HG03280 (cell line): ENCODE data around the gene RYR3.
A peak's percentile ranks its signal among the peaks of the same experiment; 100 is the strongest.

ENCODE experiments used
- ATAC-seq: cut with Tn5 transposase; IDR thresholded peaks from one replicate; pipeline ENCODE4 v1.9.1; 2021; ENCODE audit warnings: mild to moderate bottlenecking, moderate library complexity; ENCODE audit not compliant: unreplicated experiment

RYR3 gene

DNA sequence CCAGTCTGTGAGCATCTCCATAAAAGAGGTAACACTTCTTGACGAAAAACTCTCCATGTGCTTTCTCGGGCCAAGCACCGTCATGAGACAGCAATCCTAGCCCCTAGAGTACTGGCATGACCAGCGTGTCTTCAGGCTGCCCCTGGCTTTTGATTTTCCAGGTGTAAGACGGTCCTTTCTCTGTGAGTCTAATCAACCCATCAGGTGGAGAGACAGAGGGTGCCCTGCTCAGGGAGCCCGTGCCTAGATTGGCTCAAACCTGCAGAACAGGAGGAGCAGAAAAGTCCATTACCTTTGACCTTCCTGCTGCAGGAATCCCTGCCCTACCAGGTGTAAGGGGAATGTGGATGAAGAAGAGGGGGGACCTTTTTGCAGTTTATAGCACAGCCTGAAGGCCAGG, 548.1 kb downstream of the RYR3 start:
- no peak for ATAC-seq

DNA sequence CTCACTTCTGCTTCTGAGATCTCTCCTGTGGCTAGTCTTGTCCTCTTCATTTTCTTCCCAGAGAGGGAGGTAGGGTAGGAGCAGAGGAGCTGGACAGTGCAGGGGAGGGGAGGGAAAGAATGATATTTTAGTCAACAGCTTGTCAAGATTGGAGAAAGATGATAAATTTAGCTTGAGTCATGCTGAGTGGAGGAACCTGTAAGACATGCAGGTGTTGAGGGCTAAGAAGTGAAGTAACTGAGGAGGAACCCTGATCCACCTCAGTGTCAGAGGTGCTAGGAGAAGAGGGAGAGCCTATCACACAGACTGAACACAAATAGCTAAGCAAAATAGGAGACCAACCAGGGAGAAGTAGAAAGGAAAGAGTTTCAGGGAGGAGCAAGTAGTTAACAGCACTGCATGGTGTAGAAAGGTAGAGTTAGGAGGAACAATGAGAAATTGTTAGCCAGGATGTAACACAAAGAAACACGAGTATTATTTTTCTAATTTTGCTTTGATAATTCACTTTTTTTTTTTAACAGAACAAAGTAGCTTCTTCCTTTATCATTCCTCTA, 549.3 kb downstream of the RYR3 start:
- no peak for ATAC-seq

GRCh38 chr15:33860754-33861153, 550.0 kb downstream of the RYR3 start:
- no peak for ATAC-seq

DNA sequence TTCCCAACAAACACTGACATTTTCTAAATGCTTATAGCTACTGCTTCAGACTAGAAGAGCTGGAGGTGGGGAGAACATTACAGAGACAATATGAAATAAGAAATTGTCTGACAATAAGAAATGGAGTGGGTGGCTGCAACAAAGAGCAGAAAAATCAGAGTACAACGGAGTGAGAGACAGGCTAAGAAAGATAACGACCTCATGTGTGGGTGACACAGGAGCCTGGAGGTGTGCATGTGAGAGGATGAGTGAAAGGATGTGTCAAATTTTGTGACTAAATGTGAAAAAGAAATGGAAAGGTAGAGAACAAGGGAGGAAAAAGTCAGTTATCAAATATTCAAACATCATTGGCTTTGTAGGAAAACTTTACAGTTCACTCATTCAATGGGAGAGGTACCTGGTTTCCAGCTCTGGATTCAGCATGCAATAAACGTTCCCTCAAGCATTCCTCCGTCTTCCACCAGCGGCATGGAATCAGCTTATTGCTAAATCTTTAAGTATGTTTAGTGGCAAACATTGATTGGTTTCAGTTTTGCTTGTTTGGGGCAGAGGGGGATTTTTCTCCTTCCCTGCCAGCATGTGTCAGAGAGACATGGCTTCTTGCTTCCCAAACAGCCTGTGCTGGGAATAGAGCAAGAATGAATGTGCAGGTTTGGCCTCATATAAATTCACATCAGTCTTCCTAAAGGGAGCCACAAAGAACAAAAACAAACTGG, 553.8 kb downstream of the RYR3 start:
- no peak for ATAC-seq

- no peak for ATAC-seq
These were observed 554.6 kb downstream of the RYR3 start for GRCh38 chr15:33865416-33865815.

GRCh38 chr15:33866101-33866737, 555.5 kb downstream of the RYR3 start:
- ATAC-seq = no peak

DNA sequence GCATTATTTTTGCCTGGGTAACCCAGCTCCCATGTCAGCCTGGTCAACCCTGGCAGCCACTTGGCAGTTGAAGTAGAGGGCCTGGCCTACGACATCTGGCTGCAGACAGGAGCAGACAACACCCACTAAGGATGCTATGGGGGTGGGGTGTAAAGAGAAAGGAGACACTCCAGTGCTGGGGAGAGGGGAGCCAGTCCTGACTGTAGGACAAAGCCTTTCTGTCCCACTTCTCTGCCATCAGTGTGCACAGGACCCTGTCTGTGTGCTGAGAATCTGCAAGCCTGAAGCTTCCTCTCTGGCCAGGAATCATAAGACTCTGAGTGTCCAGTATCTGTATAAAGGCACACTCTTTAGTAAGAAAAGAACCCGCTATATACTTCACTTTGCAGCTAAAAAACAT, 561.2 kb downstream of the RYR3 start:
- ATAC-seq = no peak

DNA sequence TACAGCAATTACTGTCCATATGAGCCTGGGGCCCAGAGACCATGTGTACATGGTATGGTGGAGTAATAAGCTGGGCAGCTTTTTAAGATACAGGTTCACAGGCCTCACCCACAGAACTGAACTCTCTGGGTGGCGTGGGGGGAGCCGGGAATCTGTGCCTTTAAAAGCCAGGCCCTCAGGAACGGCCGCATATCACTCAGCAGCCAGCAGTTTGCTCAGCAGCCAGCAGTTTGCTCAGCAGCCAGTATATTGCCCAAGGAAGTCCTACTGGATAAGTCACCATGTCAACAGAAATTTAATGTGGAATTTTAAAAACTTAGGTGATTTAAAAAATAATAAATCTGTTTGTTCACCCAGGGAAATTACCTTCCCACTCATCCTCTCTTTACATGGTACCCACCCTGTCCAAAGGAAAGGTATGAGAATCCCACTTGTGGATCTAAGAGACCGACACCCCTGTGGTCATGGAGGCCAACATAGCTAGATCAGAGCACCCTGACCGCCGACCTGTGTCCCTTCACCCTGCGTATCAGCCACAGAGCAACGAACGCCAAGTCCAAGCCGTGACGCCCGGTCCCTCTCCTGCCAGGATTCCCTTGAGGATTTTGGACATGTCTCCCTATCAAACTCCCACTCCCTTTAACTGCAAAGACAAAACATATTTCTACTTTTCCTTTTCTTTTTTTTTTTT, 561.8 kb downstream of the RYR3 start:
- ATAC-seq = no peak

- ATAC-seq = no peak
These were observed 563.4 kb downstream of the RYR3 start for GRCh38 chr15:33874156-33874555.

DNA sequence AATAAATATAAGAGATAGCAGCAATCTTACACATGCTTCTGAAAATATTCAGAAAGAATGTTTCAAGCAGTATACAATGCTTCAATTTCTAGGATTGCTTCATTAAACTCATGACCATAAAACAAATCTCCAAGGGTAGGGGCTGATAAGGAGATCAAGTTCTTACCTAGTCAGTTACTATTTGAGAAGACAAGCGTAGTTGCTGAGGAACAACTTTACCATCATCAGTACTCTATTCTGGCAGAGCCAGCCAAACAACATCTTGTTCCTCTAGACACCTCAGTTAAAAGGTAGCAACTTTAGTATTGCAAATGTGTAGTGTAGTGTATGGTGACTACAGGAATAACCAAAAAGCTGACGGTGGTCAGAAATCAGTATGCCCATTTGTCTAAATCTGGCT, 572.2 kb downstream of the RYR3 start:
- ATAC-seq = no peak

DNA sequence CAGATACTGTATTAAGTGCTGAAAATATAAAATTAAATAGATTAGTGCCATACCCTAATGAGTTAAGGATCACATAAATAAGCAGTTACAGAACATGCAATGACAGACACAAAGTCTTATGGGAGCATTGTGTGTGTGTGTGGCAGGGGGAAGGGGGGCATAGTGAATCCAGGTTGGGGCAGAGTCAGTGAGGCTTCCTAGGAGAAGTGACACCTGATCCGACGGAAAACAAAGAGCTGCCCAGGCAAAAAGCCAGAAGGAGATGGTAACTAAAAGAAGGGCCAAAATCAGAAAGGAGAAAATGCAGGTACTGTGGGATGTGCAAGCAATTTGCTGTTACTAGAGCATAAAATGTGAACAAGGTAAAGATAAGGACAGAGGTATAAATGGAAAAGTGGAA, 577.4 kb downstream of the RYR3 start:
- ATAC-seq = no peak

DNA sequence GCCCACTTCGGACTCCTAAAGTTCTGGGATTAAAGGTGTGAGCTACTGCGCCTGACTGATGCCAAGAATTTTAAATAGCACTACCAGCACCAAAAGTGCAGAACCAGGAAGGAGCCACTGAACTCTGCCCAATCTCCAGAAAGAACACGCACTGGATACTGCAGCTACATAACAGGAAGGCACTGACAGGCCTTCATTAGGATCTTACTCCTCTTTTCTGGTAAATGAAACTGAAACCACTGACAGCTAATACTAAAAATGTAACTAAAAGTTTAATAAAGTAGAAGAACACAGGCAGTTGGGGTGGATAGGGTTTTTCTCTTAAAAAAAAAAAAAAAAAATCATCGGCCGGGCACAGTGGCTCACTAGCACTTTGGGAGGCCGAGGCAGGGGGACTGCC, 583.4 kb downstream of the RYR3 start:
- ATAC-seq = peak; percentile 52

DNA sequence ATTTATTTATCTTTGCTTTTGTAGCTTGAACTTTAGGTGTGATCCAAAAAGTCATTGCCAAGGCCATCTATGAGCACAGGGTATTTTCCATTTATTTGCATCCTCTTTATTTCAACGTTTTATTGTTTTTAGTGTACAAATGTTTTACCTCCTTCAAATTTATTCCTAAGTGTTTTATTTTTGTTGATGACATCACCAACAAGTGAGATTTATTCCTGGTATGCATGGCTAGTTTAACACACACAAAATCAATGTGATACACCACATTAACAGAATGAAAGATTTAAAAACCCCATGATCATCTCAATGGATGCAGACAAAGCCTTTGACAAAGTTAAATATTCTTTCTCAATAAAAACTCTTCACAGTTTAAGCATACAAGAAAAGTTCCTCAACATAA, 591.3 kb downstream of the RYR3 start:
- no peak for ATAC-seq

DNA sequence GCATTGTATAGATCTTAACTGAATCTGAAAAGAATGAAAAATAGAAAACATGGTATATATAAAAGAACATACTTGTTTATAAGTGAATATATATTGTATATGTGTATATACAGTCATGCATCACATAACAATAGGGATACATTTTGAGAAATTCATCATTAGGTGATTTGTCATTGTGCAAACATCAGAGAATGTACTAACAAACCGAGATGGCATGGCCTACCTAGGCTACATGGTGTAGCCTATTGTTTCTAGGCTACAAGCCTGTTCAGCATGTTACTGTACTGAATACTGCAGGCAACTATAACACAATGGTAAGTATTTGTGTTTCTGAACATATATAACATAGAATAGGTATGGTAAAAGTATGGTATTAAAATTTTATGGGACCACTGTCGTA, 592.9 kb downstream of the RYR3 start:
- ATAC-seq = no peak

GRCh38 chr15:33907326-33907725, 596.6 kb downstream of the RYR3 start:
- no peak for ATAC-seq

DNA sequence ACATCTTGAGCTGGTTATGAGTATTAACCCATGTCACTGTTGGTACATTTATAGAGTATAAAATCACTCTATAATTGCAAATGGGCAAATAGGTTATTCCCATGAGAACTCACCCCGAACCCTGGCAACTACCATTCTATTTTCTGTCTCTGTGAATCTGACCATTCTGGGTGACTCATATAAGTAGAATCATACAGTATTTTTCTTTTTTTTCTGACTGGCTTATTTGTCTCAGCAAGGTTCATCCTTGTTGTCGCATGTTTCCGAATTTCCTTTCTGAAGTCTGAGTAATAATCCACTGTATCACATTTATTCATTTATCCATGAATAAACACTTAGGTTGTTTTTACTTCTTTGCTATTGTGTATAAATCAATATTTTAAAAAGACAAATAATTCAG, 597.6 kb downstream of the RYR3 start:
- no peak for ATAC-seq

DNA sequence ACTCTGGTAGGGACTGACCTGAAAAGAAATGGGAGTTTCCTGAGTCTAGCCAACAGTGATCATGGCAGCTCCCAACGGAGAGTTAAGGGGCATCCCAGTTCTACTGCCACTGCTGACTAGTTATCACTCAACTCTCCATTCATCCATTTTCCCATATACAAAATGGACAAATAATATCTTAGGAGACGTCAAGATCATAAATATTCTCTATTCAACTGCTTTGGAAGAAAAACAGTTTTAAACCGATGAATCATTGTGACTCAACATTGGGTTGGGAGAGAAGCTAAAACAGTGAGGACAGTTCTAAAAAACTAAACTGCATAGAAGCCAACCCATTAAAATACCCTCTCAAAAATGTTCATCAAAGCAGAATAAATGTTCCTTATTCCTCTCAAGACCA, 600.0 kb downstream of the RYR3 start:
- ATAC-seq = no peak

GRCh38 chr15:33912326-33912725, 601.6 kb downstream of the RYR3 start:
- ATAC-seq = no peak

DNA sequence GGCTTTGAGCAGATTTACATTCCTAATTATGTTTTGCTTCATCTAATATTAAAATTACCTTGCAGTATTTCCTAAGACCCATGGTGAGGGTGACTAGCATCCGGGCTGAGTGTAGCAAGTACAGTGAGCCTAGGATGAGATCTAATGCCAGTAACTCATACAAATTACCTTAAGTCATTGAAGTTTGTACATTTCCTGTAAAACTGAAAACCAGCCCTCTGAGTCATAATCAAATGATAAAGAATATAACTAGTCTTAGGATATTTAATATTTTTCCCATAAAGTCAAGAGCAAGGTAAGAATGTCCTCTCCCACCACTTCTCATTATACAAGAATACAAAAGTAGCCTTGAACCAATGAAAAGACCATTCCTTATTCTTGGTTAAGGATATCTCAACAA, 602.7 kb downstream of the RYR3 start:
- no peak for ATAC-seq
